Endothelial cell of umbilical vein (primary cell): ENCODE results near the gene WEE2. TPM values are rescaled to one million over a fixed set of nuclear protein-coding genes. Genes with fewer than 3 reads are reported as not detected.

Experiments
- BruUV-seq: library from RNA; stranded (reverse); fragments of 400-500 nt; replicated peaks from 2 replicates; lab custom pipeline; 2021; lab: Mats Ljungman, UMichigan
- CTCF ChIA-PET: fragments of 300-600, 350-600 bp; sonication (Branson Sonifier 250); formaldehyde crosslinking; loops from one replicate; lab custom pipeline; 2021; ENCODE audit warnings: antibody characterized with exemption, inconsistent platforms; lab: Charles Lee
- POLR2A ChIA-PET: fragments of 300-600, 350-600 bp; sonication (Branson Sonifier 250); formaldehyde crosslinking; loops from one replicate; lab custom pipeline; 2021; ENCODE audit warnings: antibody characterized with exemption, inconsistent platforms; lab: Charles Lee
- DNase-seq: peaks from one replicate; pipeline ENCODE4 v3.0.0-alpha.2; 2011; ENCODE audit warnings: low read depth, low spot score
- FAIRE-seq: peaks from 2 replicates; lab custom pipeline; 2011; peaks lifted over from hg19 to GRCh38; lab: Jason Lieb, UNC
- H2AFZ ChIP-seq: 2 replicates; pipeline ENCODE4 v1.6.0; 2012; ENCODE audit warnings: low read depth, low read length, control low read depth, inconsistent platforms
- H3K27ac ChIP-seq: 2 replicates; pipeline ENCODE4 v1.5.1; 2011; ENCODE audit warnings: low read depth, mild to moderate bottlenecking, control low read depth, low read length, moderate library complexity; ENCODE audit not compliant: insufficient read depth
- H3K27me3 ChIP-seq, 2 experiments: 2 replicates each; pipeline versions ENCODE4 v1.6.0 to v1.6.1; 2011; ENCODE audit warnings: low read length in 2 of 2, mixed read lengths in 1 of 2; ENCODE audit not compliant: control insufficient read depth in 2 of 2, insufficient read depth in 2 of 2
- H3K36me3 ChIP-seq, 2 experiments: 2 replicates in 1 of 2; 3 replicates in 1 of 2; pipeline ENCODE4 v1.5.1; 2011; ENCODE audit warnings: low read length in 2 of 2, mild to moderate bottlenecking in 1 of 2, moderate library complexity in 1 of 2; ENCODE audit not compliant: control insufficient read depth in 2 of 2, insufficient read depth in 2 of 2; ENCODE audit errors: extremely low read depth in 1 of 2
- H3K4me1 ChIP-seq: 3 replicates; pipeline ENCODE4 v1.5.1; 2011; ENCODE audit warnings: mild to moderate bottlenecking, low read length; ENCODE audit not compliant: control insufficient read depth, insufficient read depth; ENCODE audit errors: extremely low read depth
- H3K4me2 ChIP-seq: 2 replicates; pipeline ENCODE4 v1.6.1; 2011; ENCODE audit warnings: low read length, control low read depth, mixed read lengths; ENCODE audit not compliant: insufficient read depth
- H3K4me3 ChIP-seq, 3 experiments: fragments of 200-600 bp in 1 of 3; sonication (generic), shearing (Covaris generic) in 1 of 3; replicated peaks in 1 of 3; 2 replicates each; pipeline ENCODE4 v1.5.1; 2011 to 2016; ENCODE audit warnings: control low read depth in 3 of 3, low read length in 3 of 3, mild to moderate bottlenecking in 2 of 3, inconsistent platforms in 1 of 3, low read depth in 1 of 3, moderate library complexity in 1 of 3; ENCODE audit not compliant: insufficient read depth in 1 of 3
- H3K79me2 ChIP-seq: 2 replicates; pipeline ENCODE4 v1.6.0; 2012; ENCODE audit warnings: low read length, inconsistent platforms; ENCODE audit not compliant: control insufficient read depth, insufficient read depth
- H3K9ac ChIP-seq: replicated peaks from 2 replicates; pipeline ENCODE3; 2011; ENCODE audit warnings: low read length, control low read depth; ENCODE audit not compliant: insufficient read depth; ENCODE audit errors: extremely low read depth
- H3K9me1 ChIP-seq: replicated peaks from 3 replicates; pipeline ENCODE4 v1.6.0; 2011; ENCODE audit warnings: mild to moderate bottlenecking, low read length; ENCODE audit not compliant: control insufficient read depth, insufficient read depth; ENCODE audit errors: extremely low read depth
- H3K9me3 ChIP-seq: replicated peaks from 2 replicates; pipeline ENCODE4 v1.5.1; 2012; ENCODE audit warnings: low read length, inconsistent platforms; ENCODE audit not compliant: control insufficient read depth, insufficient read depth
- H4K20me1 ChIP-seq: replicated peaks from 2 replicates; pipeline ENCODE3; 2011; ENCODE audit warnings: mild to moderate bottlenecking, low read length; ENCODE audit not compliant: control insufficient read depth, insufficient read depth; ENCODE audit errors: extremely low read depth
- CTCF ChIP-seq, 2 donors: IDR thresholded peaks; 1 replicate in 1 of 2; 2 replicates in 1 of 2; pipeline ENCODE4 v1.5.1; 2011; ENCODE audit warnings: low read length in 2 of 2, mild to moderate bottlenecking in 2 of 2, moderate library complexity in 2 of 2, control low read depth in 1 of 2, inconsistent platforms in 1 of 2, low read depth in 1 of 2; ENCODE audit not compliant: insufficient read depth in 1 of 2; ENCODE audit errors: extremely low read depth in 1 of 2
- EZH2 ChIP-seq: IDR thresholded peaks from 2 replicates; pipeline ENCODE4 v1.6.1; 2012; ENCODE audit warnings: borderline replicate concordance, low read depth, mild to moderate bottlenecking, moderate library complexity, low read length, inconsistent platforms; ENCODE audit not compliant: severe bottlenecking
- FOS ChIP-seq: IDR thresholded peaks from 2 replicates; pipeline ENCODE4 v1.6.1; 2011; ENCODE audit warnings: mild to moderate bottlenecking, low read length, moderate library complexity, borderline replicate concordance; ENCODE audit not compliant: insufficient read depth
- GATA2 ChIP-seq: IDR thresholded peaks from 2 replicates; pipeline ENCODE4 v1.7.0; 2011; ENCODE audit warnings: low read depth, mild to moderate bottlenecking, moderate library complexity, mixed read lengths, low read length; ENCODE audit not compliant: insufficient read length, insufficient read depth
- JUN ChIP-seq: IDR thresholded peaks from 2 replicates; pipeline ENCODE4 v1.6.1; 2011; ENCODE audit warnings: borderline replicate concordance, low read depth; ENCODE audit not compliant: insufficient read length, insufficient read depth
- MAX ChIP-seq: IDR thresholded peaks from 2 replicates; pipeline ENCODE4 v1.6.1; 2011; ENCODE audit not compliant: insufficient read depth, insufficient read length
- MYC ChIP-seq: IDR thresholded peaks from one replicate; pipeline ENCODE4 v1.6.1; 2011; ENCODE audit warnings: mild to moderate bottlenecking, low read depth, low read length
- POLR2A ChIP-seq: IDR thresholded peaks from 2 replicates; pipeline ENCODE4 v1.6.1; 2012; ENCODE audit warnings: low read depth, mild to moderate bottlenecking, control low read depth, low read length
- POLR2AphosphoS5 ChIP-seq: IDR thresholded peaks from 2 replicates; pipeline ENCODE4 v1.6.1; 2012; ENCODE audit warnings: low read depth, mild to moderate bottlenecking, control low read depth, low read length, moderate library complexity; ENCODE audit not compliant: insufficient read depth
- dilution Hi-C: fragments of 300-500 bp; cut with MboI; formaldehyde crosslinking; loops from one replicate; pipeline ENCODE4 v1.15.0; 2019; ENCODE audit warnings: low sequenced_read_pairs; ENCODE audit not compliant: extremely low pct_ligation_motif_present
- intact Hi-C: fragments of 100-400 bp; cut with micrococcal nuclease; formaldehyde crosslinking; loops from one replicate; pipeline ENCODE4 v1.10.0; 2022
- polyA plus RNA-seq, 4 experiments: library from polyadenylated mRNA; depleted of rRNA in 3 of 4; stranded (reverse) in 3 of 4; unstranded in 1 of 4; fragments of >200 nt; gene quantifications; 2 replicates each; pipeline versions ENCODE4 v1.2.1 to v1.2.3, GENCODE V29; 2011 to 2012; ENCODE audit warnings: missing spikeins in 1 of 4
- total RNA-seq: library from RNA; stranded (reverse); gene quantifications from 2 replicates; pipeline ENCODE4 v1.2.3, GENCODE V29; 2021

The WEE2 gene
- total and polyA plus RNA-seq, 2 donors (not counting 3 experiments of a cell fraction or from before 2014, with no cell fraction given) = not detected

- no peak for DNase-seq
- peaks cover 7% of the 10 kb centered on the region for H3K4me1 ChIP-seq
- dilution Hi-C loops (no loop called here), intact Hi-C loops (no loop called here)
- no peaks in the 10 kb centered on the region for H4K20me1 ChIP-seq
- no peak overlapping the region for H3K4me2 ChIP-seq
- ChIA-PET CTCF (interaction anchor here (1.0 to 2.4 kb wide), 3 partner anchors 9 to 31 kb away, joined by 3 to 9 read pairs (median 7); no protein-coding TSS in a partner anchor), POLR2A (no interaction called here)
- H3K27ac ChIP-seq = no peak overlapping the region
- H3K9me3 ChIP-seq = no peaks in the 10 kb centered on the region
- no peak overlapping the region for H3K9ac ChIP-seq
- H3K27me3 ChIP-seq = no peaks in the 10 kb centered on the region
- peaks cover 5 to 18% of the 10 kb centered on the region in 2 experiments for H3K36me3 ChIP-seq
- peaks cover 6% of the 10 kb centered on the region for H3K79me2 ChIP-seq
- H3K4me3 ChIP-seq = no peak overlapping the region
- H2AFZ ChIP-seq = no peak overlapping the region
- H3K9me1 ChIP-seq = no peaks in the 10 kb centered on the region
- no peak for FAIRE-seq
- no peak for TF ChIP-seq POLR2A
- TF ChIP-seq EZH2 = no peak
- TF ChIP-seq GATA2 = no peak
- no peak for TF ChIP-seq MAX
- no peak for TF ChIP-seq CTCF (IDR thresholded peaks at IDR 0.05; ENCODE audit: extremely low read depth in 1 of 2, insufficient read depth in 1 of 2, low read depth in 1 of 2, low read length in 2 of 2)
- no peak for TF ChIP-seq FOS
- no peak for TF ChIP-seq JUN
- TF ChIP-seq MYC = no peak
- TF ChIP-seq POLR2AphosphoS5 = no peak
- no TSS peak for BruUV-seq
These were observed 22.7 kb upstream of the WEE2 start for GRCh38 chr7:141685285-141686023.
